Lower leg skin (tissue), 4 donors: ENCODE measurements around the gene TPK1. TPM values are rescaled to one million over a fixed set of nuclear protein-coding genes. Genes with fewer than 3 reads are reported as not detected.

ENCODE experiments used
- DNase-seq, 2 donors: peaks; one replicate each; pipeline ENCODE4 v3.0.0-alpha.2; 2019; ENCODE audit warnings: low spot score in 2 of 2
- H3K4me3 ChIP-seq: fragments of 200-600 bp; sonication (generic); 2 replicates; pipeline ENCODE4 v1.5.1; 2017; ENCODE audit warnings: mild to moderate bottlenecking, low read depth; ENCODE audit not compliant: poor library complexity, severe bottlenecking
- CTCF ChIP-seq, 3 donors: fragments of 450-650 bp; IDR thresholded peaks; one replicate each; pipeline ENCODE4 v1.5.1; 2016; ENCODE audit warnings: antibody characterized with exemption in 3 of 3, mild to moderate bottlenecking in 3 of 3, moderate library complexity in 2 of 3
- POLR2A ChIP-seq, 2 donors: fragments of 450-650 bp; IDR thresholded peaks; one replicate each; pipeline ENCODE4 v1.6.1; 2016 to 2017; ENCODE audit warnings: antibody characterized with exemption in 2 of 2, mild to moderate bottlenecking in 1 of 2, moderate library complexity in 1 of 2
- WGBS, 2 donors: methylation state at CpG; one replicate each; pipeline ENCODE4 v1.1.5; 2018; 5-methylcytosine and 5-hydroxymethylcytosine counted together
- intact Hi-C: fragments of 100-400 bp; cut with DNase I; formaldehyde crosslinking; loops from one replicate; pipeline ENCODE4 v1.15.0; 2023; ENCODE audit warnings: low total_unique reads
- total RNA-seq, 4 donors: library from RNA; depleted of rRNA; stranded (reverse); fragments of >200 nt; gene quantifications; one replicate each; pipeline ENCODE4 v1.1.0, GENCODE V29; 2016

Gene TPK1
- total RNA-seq, 4 donors from 2014 or later = 1.1 to 5.5 (median 3.3) TPM

GRCh38 chr7:144519925-144520324 lies 315.9 kb downstream of the TPK1 start:
- 23 to 28% methylated on average over 4 of the region's 4 CpGs for WGBS, 2 donors
- H3K4me3 ChIP-seq = no peak overlapping the region
- intact Hi-C loops = loop anchor here (5.0 kb wide), 1 partner anchor 1402 kb away; no protein-coding TSS in a partner anchor
- DNase-seq = no peak
- no peak for TF ChIP-seq POLR2A (IDR thresholded peaks at IDR 0.05)
- no peak for TF ChIP-seq CTCF (IDR thresholded peaks at IDR 0.05)

- 30 to 32% methylated on average over 1 of the region's 1 CpG for WGBS, 2 donors
- no peak for DNase-seq
- intact Hi-C loops = loop anchor here (5.0 kb wide), 1 partner anchor 1404 kb away; no protein-coding TSS in a partner anchor
- no peak for TF ChIP-seq CTCF (IDR thresholded peaks at IDR 0.05)
- no peak for TF ChIP-seq POLR2A (IDR thresholded peaks at IDR 0.05)
- no peak overlapping the region for H3K4me3 ChIP-seq
Observed at GRCh38 chr7:144518360-144518759, 317.5 kb downstream of the TPK1 start.

- no peak for DNase-seq
- H3K4me3 ChIP-seq = no peak overlapping the region
- WGBS, 2 donors = 39 to 51% methylated on average over 3 of the region's 3 CpGs
- TF ChIP-seq CTCF (IDR thresholded peaks at IDR 0.05) (no peak), POLR2A (IDR thresholded peaks at IDR 0.05) (no peak)
- intact Hi-C loops = loop anchor here (5.0 kb wide), 1 partner anchor 1405 kb away; no protein-coding TSS in a partner anchor
Observed at GRCh38 chr7:144517749-144518148, 318.1 kb downstream of the TPK1 start.

GRCh38 chr7:144516729-144517525 lies 318.9 kb downstream of the TPK1 start:
- intact Hi-C loops = loop anchor here (5.0 kb wide), 1 partner anchor 1405 kb away; no protein-coding TSS in a partner anchor
- DNase-seq = no peak
- 82 to 92% methylated on average over 3 of the region's 3 CpGs for WGBS, 2 donors

GRCh38 chr7:144513334-144513733 lies 322.5 kb downstream of the TPK1 start:
- H3K4me3 ChIP-seq = no peak overlapping the region
- DNase-seq = no peak
- 33 to 34% methylated on average over 2 of the region's 2 CpGs for WGBS, 2 donors
- TF ChIP-seq CTCF (IDR thresholded peaks at IDR 0.05) (no peak), POLR2A (IDR thresholded peaks at IDR 0.05) (no peak)
- intact Hi-C loops = no loop called here

More at GRCh38 chr7:144516729-144517525, 318.9 kb downstream of the TPK1 start:
- TF ChIP-seq POLR2A (IDR thresholded peaks at IDR 0.05) = no peak
- no peak for TF ChIP-seq CTCF (IDR thresholded peaks at IDR 0.05)
- no peak overlapping the region for H3K4me3 ChIP-seq
